VCaP (cell line): ENCODE measurements around the gene PDE4D.

Experiments used
- H3K27ac ChIP-seq: fragments of 450-650 bp; 2 replicates; pipeline ENCODE4 v1.5.1; 2017
- TF ChIP-seq, protein P1 (sequence below): fragments of 450-650 bp; conservative IDR thresholded peaks from 2 replicates; pipeline ENCODE4 v1.5.1; 2017; ENCODE audit warnings: mild to moderate bottlenecking, moderate library complexity

The PDE4D gene

DNA sequence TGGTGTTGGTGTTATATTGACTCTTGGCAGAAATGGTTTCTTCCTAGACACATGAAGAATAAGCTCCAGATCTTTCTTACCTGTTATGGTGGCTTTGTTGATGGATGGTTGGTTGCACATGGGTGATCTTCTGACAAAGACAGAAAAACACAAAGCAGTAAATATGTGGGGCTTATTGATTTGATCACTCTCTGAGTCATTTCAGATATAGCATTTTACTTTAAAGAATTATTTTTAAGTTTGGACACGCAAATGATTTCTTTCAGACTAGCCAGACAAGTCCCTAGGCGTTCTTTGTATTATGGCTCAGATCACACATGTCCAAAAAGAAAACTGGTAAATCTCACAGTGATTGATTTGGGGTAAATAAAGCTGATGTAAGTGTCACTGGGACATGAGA lies 713.0 kb downstream of the PDE4D start:
- TF ChIP-seq, protein P1, sequence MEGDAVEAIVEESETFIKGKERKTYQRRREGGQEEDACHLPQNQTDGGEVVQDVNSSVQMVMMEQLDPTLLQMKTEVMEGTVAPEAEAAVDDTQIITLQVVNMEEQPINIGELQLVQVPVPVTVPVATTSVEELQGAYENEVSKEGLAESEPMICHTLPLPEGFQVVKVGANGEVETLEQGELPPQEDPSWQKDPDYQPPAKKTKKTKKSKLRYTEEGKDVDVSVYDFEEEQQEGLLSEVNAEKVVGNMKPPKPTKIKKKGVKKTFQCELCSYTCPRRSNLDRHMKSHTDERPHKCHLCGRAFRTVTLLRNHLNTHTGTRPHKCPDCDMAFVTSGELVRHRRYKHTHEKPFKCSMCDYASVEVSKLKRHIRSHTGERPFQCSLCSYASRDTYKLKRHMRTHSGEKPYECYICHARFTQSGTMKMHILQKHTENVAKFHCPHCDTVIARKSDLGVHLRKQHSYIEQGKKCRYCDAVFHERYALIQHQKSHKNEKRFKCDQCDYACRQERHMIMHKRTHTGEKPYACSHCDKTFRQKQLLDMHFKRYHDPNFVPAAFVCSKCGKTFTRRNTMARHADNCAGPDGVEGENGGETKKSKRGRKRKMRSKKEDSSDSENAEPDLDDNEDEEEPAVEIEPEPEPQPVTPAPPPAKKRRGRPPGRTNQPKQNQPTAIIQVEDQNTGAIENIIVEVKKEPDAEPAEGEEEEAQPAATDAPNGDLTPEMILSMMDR: no peak
- no peak overlapping the region for H3K27ac ChIP-seq

DNA sequence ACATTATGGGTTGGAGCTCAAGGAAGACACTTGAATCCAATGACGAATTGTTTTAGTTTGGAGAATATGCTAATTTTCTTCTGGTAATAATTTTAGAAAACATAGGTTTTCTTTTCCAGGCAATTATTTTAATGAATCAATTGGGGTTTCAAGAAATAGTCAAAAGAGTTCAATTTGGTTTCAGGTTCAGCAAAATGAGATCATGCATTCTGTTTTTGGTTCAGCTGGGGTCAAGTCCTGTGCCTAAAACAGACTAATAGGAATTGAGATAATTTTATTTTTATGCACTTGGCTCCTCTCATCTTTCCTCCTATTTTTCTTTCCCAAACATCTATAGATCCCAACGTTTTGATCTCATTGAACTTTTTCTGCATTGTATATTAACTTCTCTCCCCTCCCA lies 713.8 kb downstream of the PDE4D start:
- no peak overlapping the region for H3K27ac ChIP-seq

DNA sequence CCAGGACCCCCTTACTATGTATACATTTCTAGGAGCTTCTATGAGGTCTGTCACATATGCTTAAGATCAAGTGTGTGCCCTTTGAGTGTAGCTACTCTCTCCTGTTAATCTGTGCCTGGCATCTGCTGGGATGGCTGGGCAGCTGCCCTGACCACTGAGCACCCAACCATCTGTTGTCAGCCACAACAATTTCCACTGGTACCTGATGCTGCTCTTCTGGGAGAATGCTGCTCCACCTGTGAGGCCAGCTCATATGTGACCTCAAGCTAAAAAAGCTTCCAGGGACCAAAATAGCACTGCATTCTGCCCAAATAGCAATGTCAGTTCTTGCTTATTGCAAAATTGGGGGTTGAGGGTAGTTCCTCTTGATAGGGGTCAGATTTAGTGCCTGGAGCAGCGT lies 715.0 kb downstream of the PDE4D start:
- H3K27ac ChIP-seq: no peak overlapping the region
- TF ChIP-seq, protein P1: no peak

More for the DNA sequence above, 713.8 kb downstream of the PDE4D start:
- TF ChIP-seq, protein P1: no peak

DNA sequence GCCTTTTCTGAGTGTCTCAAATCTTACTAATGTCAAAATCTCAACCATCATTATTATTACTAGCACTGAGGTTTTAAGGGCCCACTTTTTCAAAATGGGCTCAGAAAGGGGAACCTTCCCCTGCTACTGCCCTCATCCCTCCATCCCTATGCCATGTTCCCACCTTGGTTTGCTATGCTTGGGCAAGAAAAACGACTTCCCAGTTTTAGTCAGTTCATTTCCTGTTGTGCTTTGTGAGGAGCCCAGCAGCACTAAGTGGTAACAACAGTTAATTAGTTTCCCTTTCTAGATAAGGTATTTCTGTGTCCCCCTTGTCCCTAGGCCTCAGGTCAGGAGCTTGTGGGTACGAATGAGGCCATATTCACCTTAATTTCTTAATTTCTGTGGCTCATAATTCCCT lies 715.5 kb downstream of the PDE4D start:
- H3K27ac ChIP-seq: no peak overlapping the region
- TF ChIP-seq, protein P1: no peak

DNA sequence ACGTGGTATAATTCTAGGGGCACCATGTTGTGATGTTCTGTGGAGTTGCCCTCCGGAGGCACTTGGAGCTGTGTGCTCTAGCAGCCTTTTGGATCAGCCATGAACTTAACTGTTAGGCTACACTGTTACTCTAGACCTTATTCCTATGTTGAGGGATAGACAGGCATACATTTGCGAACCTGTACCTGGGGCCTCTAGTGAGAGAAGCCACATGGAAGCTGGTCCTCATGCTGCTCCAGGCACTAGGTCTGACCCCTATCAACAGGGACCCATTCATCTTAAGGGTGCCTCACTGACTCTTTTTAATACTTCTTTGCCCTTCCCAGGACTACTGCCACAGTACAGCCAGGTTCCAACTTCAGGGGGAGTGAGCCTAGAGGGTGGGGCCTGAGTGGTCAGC lies 715.9 kb downstream of the PDE4D start:
- TF ChIP-seq, protein P1: no peak
- H3K27ac ChIP-seq: no peak overlapping the region

DNA sequence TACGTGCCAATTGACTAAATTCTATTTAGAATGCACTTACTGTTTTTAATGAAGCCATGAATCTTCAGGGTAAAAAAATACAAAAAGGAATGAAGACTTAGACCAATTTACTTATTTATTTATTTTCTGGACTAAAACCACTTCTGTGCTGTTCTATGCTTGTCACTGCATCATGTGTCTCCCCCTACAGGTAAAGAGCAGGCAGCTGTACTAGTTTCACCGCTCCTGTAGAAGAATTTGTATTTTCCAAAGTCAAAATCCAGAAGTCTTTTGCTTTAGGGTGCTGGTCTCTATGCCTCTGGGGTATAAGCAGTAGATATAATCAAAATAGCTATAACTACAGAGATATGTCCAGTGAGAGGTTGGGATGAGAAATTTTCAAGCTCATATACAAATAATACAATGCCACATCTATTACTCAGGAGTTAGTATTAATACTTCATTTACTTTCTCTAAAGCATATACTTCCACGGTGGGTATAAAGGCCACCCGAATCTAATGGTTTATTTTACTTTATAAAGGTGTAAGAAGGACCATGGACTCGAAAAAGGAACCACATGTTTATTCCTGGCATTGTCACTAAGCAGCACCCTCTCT lies 719.2 kb downstream of the PDE4D start:
- TF ChIP-seq, protein P1: peak; percentile 95
- no peak overlapping the region for H3K27ac ChIP-seq

DNA sequence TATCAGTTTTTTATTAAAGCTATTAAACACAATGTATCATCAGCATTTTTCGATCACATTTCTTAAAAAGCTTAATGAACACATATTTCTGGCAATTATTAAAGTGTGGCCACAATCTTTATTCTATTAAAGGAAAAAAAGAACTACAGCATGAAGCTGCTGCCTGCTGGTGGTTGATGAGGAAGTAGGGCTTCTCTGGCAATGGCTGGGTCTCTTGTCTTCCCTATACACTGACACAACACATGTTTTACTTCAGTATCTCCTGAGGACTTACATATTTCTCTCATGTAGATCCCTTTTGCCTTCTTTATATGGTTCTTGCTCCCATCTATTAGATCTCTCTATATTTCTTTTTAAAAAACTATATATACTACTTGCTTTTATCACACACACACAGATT lies 719.9 kb downstream of the PDE4D start:
- TF ChIP-seq, protein P1: no peak
- no peak overlapping the region for H3K27ac ChIP-seq
